Measurements from ENCODE around the gene PSD2. TPM values are rescaled to one million over a fixed set of nuclear protein-coding genes. Genes with fewer than 3 reads are reported as not detected.
A peak's percentile ranks its signal among the peaks of the same experiment; 100 is the strongest.

PSD2 gene
- not detected for total RNA-seq (2013)
- polyA plus RNA-seq (not detected), polyA minus RNA-seq (not detected in 2 replicates), total RNA-seq (0 to 1.7 (median 0.10) reads per million in 11 experiments)

GRCh38 chr5:139795074-139796001 lies at the start of gene PSD2:
PSD2 (plus strand) TSS chr5:139795808; CDS start chr5:139809441, 13,633 bp downstream.
- Mint-ChIP-seq H3K27ac (peak within 1 kb of the TSS in 2 of 7 donors; percentile 0 to 46), H3K27me3 (ENCODE audit: low read depth in 3 of 3) (peaks cover 63 to 91% (median 71%) of the 10 kb centered on the region in 3 donors), H3K4me3 (peak within 1 kb of the TSS; percentile 34 to 69), H3K36me3 (no peaks in the 10 kb centered on the region), H3K4me1 (no peaks in the 10 kb centered on the region), H3K9me3 (peaks cover 0 to 14% (median 4%) of the 10 kb centered on the region in 7 donors)
- DNase-seq, result no peak
- H3K27me3 ChIP-seq (ENCODE audit: control insufficient read depth in 2 of 2, insufficient read depth in 2 of 2, low read length in 2 of 2), result peaks cover 41 to 73% of the 10 kb centered on the region in 2 donors
- H2AFZ ChIP-seq (ENCODE audit: insufficient read depth, low read depth, low read length, poor library complexity, severe bottlenecking), result no peak within 1 kb of the TSS
- no peak within 1 kb of the TSS for H3K4me3 ChIP-seq (replicated peaks in 1 of 3; ENCODE audit: low read depth in 2 of 3, low read length in 3 of 3)
- H3K79me2 ChIP-seq (ENCODE audit: insufficient read depth, low read length), result no peaks in the 10 kb centered on the region
- TF ChIP-seq CTCF (IDR thresholded peaks at IDR 0.05), result no peak
- WGBS (ENCODE audit: insufficient coverage), result under 1% methylated on average over 68 of the region's 83 CpGs
- H4K20me1 ChIP-seq (ENCODE audit: insufficient read depth, low read length), result no peaks in the 10 kb centered on the region
- intact Hi-C loops (cut with micrococcal nuclease), result no loop called here
- H3K9me3 ChIP-seq (replicated peaks in 1 of 2; ENCODE audit: control insufficient read depth in 1 of 2, insufficient read depth in 1 of 2, low read length in 2 of 2), result peaks cover 0 to 18% of the 10 kb centered on the region in 2 donors
- no peak within 1 kb of the TSS for H3K9ac ChIP-seq (ENCODE audit: insufficient read depth, low read length, poor library complexity, severe bottlenecking)
- H3K4me1 ChIP-seq (ENCODE audit: control insufficient read depth in 1 of 2, insufficient read depth in 2 of 2, low read length in 2 of 2), result no peaks in the 10 kb centered on the region
- no peaks in the 10 kb centered on the region for H3K36me3 ChIP-seq (replicated peaks in 1 of 2; ENCODE audit: control insufficient read depth in 1 of 2, insufficient read depth in 2 of 2, low read length in 2 of 2)
- H3K27ac ChIP-seq (ENCODE audit: low read depth in 1 of 2, low read length in 2 of 2), result no peak within 1 kb of the TSS
- peak within 1 kb of the TSS; percentile 19 for H3K4me2 ChIP-seq (replicated peaks; ENCODE audit: extremely low read depth, low read length, poor library complexity, severe bottlenecking)
